K562 (cell line): Measurements from ENCODE around the gene CEP78. TPM values are rescaled to one million over a fixed set of nuclear protein-coding genes. Genes with fewer than 3 reads are reported as not detected.
A peak's percentile ranks its signal among the peaks of the same experiment; 100 is the strongest.

ENCODE experiments used
- ATAC-seq: fragments of 200-7000 bp; cut with Tn5 transposase; 3 replicates; pipeline ENCODE4 v1.9.1; 2020; ENCODE audit warnings: moderate library complexity
- BruUV-seq: library from RNA; stranded (reverse); fragments of 400-500 nt; replicated peaks from 2 replicates; lab custom pipeline; 2021; lab: Mats Ljungman, UMichigan
- CTCF ChIA-PET: fragments of 300-600 bp; formaldehyde crosslinking; extraction: SDS; loops from one replicate; lab custom pipeline; 2021; ENCODE audit warnings: low intra/inter-chr PET ratio; lab: Yijun Ruan, JAX
- POLR2A ChIA-PET: fragments of 300-600, 350-650 bp; sonication (Branson Sonifier 250); formaldehyde crosslinking; extraction: SDS; loops from one replicate; lab custom pipeline; 2021; ENCODE audit warnings: antibody characterized with exemption, inconsistent platforms; lab: Yijun Ruan, JAX
- DNase-seq, 4 experiments: peaks; one replicate each; pipeline versions ENCODE4 v3.0.0 to v3.0.0-alpha.2; 2011 to 2018; ENCODE audit warnings: low spot score in 3 of 4, mixed read lengths in 3 of 4; ENCODE audit errors: extremely low read depth in 1 of 4
- FAIRE-seq: peaks from 2 replicates; lab custom pipeline; 2011; peaks lifted over from hg19 to GRCh38; lab: Jason Lieb, UNC
- H2AFZ ChIP-seq: 2 replicates; pipeline ENCODE4 v1.6.0; 2011; ENCODE audit warnings: low read depth, low read length, control low read depth, inconsistent platforms
- H3K27ac ChIP-seq: fragments of 200-600 bp; 3 replicates; pipeline ENCODE4 v1.8.0; 2011; ENCODE audit warnings: low read depth, mild to moderate bottlenecking, control low read depth, inconsistent platforms, low read length, moderate library complexity, mixed read lengths; ENCODE audit errors: extremely low read depth
- H3K27me3 ChIP-seq, 2 experiments: fragments of 300-600 bp in 1 of 2; 2 replicates in 1 of 2; 3 replicates in 1 of 2; pipeline versions ENCODE4 v1.6.0 to v1.8.0; 2011; ENCODE audit warnings: inconsistent platforms in 2 of 2, low read length in 2 of 2, mild to moderate bottlenecking in 1 of 2, mixed read lengths in 1 of 2, moderate library complexity in 1 of 2; ENCODE audit not compliant: control insufficient read depth in 2 of 2, insufficient read depth in 2 of 2
- H3K36me3 ChIP-seq: fragments of 300-600 bp; 3 replicates; pipeline ENCODE4 v1.8.0; 2011; ENCODE audit warnings: mild to moderate bottlenecking, low read length, inconsistent platforms; ENCODE audit not compliant: control insufficient read depth, insufficient read depth
- H3K4me1 ChIP-seq, 2 experiments: fragments of 200-600 bp in 1 of 2; replicated peaks in 1 of 2; 2 replicates in 1 of 2; 3 replicates in 1 of 2; pipeline versions ENCODE4 v1.5.1 to v1.8.0; 2011; ENCODE audit warnings: inconsistent platforms in 2 of 2, low read length in 2 of 2, mild to moderate bottlenecking in 1 of 2, mixed read lengths in 1 of 2, moderate library complexity in 1 of 2; ENCODE audit not compliant: control insufficient read depth in 2 of 2, insufficient read depth in 2 of 2
- H3K4me2 ChIP-seq: 2 replicates; pipeline ENCODE4 v1.6.1; 2011; ENCODE audit warnings: low read length, control low read depth, inconsistent platforms, mixed read lengths; ENCODE audit not compliant: insufficient read depth
- H3K4me3 ChIP-seq: fragments of 200-600 bp; sonication (generic), shearing (Covaris generic); 2 replicates; pipeline ENCODE4 v1.5.1; 2016; ENCODE audit warnings: control low read depth, inconsistent platforms
- H3K79me2 ChIP-seq: fragments of 200-600 bp; 3 replicates; pipeline ENCODE4 v1.8.0; 2011; ENCODE audit warnings: low read length, inconsistent platforms; ENCODE audit not compliant: control insufficient read depth, insufficient read depth
- H3K9ac ChIP-seq, 2 experiments: 2 replicates each; pipeline versions ENCODE4 v1.6.0 to v1.6.1; 2011; ENCODE audit warnings: low read depth in 2 of 2, low read length in 2 of 2, control low read depth in 1 of 2, inconsistent platforms in 1 of 2, mild to moderate bottlenecking in 1 of 2, mixed read lengths in 1 of 2; ENCODE audit not compliant: insufficient read depth in 1 of 2
- H3K9me1 ChIP-seq: one replicate; pipeline ENCODE4 v1.6.0; 2011; ENCODE audit warnings: inconsistent platforms, mild to moderate bottlenecking, low read length, moderate library complexity; ENCODE audit not compliant: control insufficient read depth, insufficient read depth
- H3K9me3 ChIP-seq: replicated peaks from 2 replicates; pipeline ENCODE4 v1.5.1; 2011; ENCODE audit warnings: low read depth, low read length, inconsistent platforms; ENCODE audit not compliant: control insufficient read depth, insufficient read depth
- H4K20me1 ChIP-seq: replicated peaks from 2 replicates; pipeline ENCODE4 v1.6.1; 2011; ENCODE audit warnings: low read length, inconsistent platforms, mixed read lengths; ENCODE audit not compliant: control insufficient read depth, insufficient read depth
- BRD4 ChIP-seq: fragments of 200-600 bp; sonication (generic); IDR thresholded peaks from 2 replicates; pipeline ENCODE4 v1.6.1; 2017; ENCODE audit warnings: inconsistent platforms
- CHD2 ChIP-seq: IDR thresholded peaks from 2 replicates; pipeline ENCODE4 v1.6.1; 2011; ENCODE audit warnings: low read depth, low read length
- DMBX1 ChIP-seq: fragments of 250-450 bp; sonication (Bioruptor Pico); IDR thresholded peaks from 2 replicates; pipeline ENCODE4 v1.8.0; 2022; ENCODE audit warnings: inconsistent platforms, mild to moderate bottlenecking, moderate library complexity, borderline replicate concordance
- NR4A1 ChIP-seq, 2 experiments: fragments of 250-450 bp in 1 of 2; fragments of 450-650 bp in 1 of 2; sonication (Bioruptor Pico) in 1 of 2; IDR thresholded peaks; 2 replicates each; pipeline versions ENCODE4 v1.4.0 to v1.6.1; 2016 to 2020; ENCODE audit warnings: mild to moderate bottlenecking in 2 of 2, missing compliant biosample characterization in 1 of 2, missing genetic modification characterization in 1 of 2, moderate library complexity in 1 of 2
- PTTG1 ChIP-seq: fragments of 450-650 bp; IDR thresholded peaks from 2 replicates; pipeline ENCODE4 v1.6.1; 2016; ENCODE audit warnings: low read depth, mild to moderate bottlenecking, missing genetic modification characterization, missing compliant biosample characterization
- SREBF2 ChIP-seq: sonication (generic); formaldehyde crosslinking; IDR thresholded peaks from 2 replicates; pipeline ENCODE4 v1.4.0; 2020; ENCODE audit warnings: mild to moderate bottlenecking, missing genetic modification reagents
- ZNF217 ChIP-seq: sonication (generic); formaldehyde crosslinking; IDR thresholded peaks from 2 replicates; pipeline ENCODE4 v1.8.0; 2022; ENCODE audit warnings: mild to moderate bottlenecking, missing genetic modification reagents
- WGBS: fragments of 100-300 bp; shearing (Covaris generic); methylation state at CpG from one replicate; pipeline ENCODE4 v1.1.6; 2016; ENCODE audit warnings: low coverage, mixed read lengths; ENCODE audit not compliant: insufficient coverage; ENCODE audit errors: missing lambda C conversion rate; 5-methylcytosine and 5-hydroxymethylcytosine counted together
- in situ Hi-C: fragments of 300-500 bp; cut with MboI; formaldehyde crosslinking; loops from 4 replicates; pipeline ENCODE4 v1.15.0; 2018; ENCODE audit warnings: inconsistent platforms, mixed read lengths
- intact Hi-C: fragments of 100-400 bp; cut with micrococcal nuclease; formaldehyde crosslinking; loops from 2 replicates; pipeline ENCODE4 v1.14.2; 2022
- polyA plus RNA-seq, 8 experiments: library from polyadenylated mRNA; depleted of rRNA in 4 of 8; stranded (reverse) in 5 of 8; unstranded in 3 of 8; fragments of >200 nt; fragmentation: Nextera tagmentation in 2 of 8; fragmentation: Illumina TruSeq in 1 of 8; extraction: Ambion mirVana in 2 of 8; extraction: Trizol in 1 of 8; gene quantifications; 2 replicates each; pipeline versions ENCODE4 v1.2.1 to v1.2.3, GENCODE V29; 2011 to 2014; ENCODE audit warnings: inconsistent platforms in 1 of 8, missing spikeins in 1 of 8
- total RNA-seq, 7 experiments: library from RNA; depleted of rRNA in 6 of 7; stranded (reverse); fragments of >200 nt in 6 of 7; fragmentation: Illumina TruSeq in 2 of 7; extraction: Trizol in 2 of 7; gene quantifications; 2 replicates each; pipeline versions ENCODE4 v1.2.1 to v1.2.3, GENCODE V29; 2011 to 2021; ENCODE audit warnings: low replicate concordance in 1 of 7
- TF ChIP-seq, protein P1 (sequence below), 2 experiments: fragments of 450-650 bp in 1 of 2; sonication (generic) in 1 of 2; formaldehyde crosslinking in 1 of 2; IDR thresholded peaks; 2 replicates each; pipeline versions ENCODE4 v1.7.1 to v1.9.0; 2016 to 2022; ENCODE audit warnings: inconsistent platforms in 1 of 2, mild to moderate bottlenecking in 1 of 2, missing genetic modification reagents in 1 of 2
- TF ChIP-seq, protein P2 (sequence below): sonication (generic); formaldehyde crosslinking; IDR thresholded peaks from 2 replicates; pipeline ENCODE4 v1.8.0; 2022; ENCODE audit warnings: mild to moderate bottlenecking, missing genetic modification reagents
- TF ChIP-seq, protein P3 (sequence below): fragments of 250-450 bp; sonication (Bioruptor Pico); IDR thresholded peaks from 2 replicates; pipeline ENCODE4 v1.5.0; 2021

The CEP78 gene
- total and polyA plus RNA-seq, 9 of the 15 experiments (the other 6 are each of a cell fraction or from before 2014, with no cell fraction given) = 3.5 to 26.0 (median 21.5) TPM

DNA sequence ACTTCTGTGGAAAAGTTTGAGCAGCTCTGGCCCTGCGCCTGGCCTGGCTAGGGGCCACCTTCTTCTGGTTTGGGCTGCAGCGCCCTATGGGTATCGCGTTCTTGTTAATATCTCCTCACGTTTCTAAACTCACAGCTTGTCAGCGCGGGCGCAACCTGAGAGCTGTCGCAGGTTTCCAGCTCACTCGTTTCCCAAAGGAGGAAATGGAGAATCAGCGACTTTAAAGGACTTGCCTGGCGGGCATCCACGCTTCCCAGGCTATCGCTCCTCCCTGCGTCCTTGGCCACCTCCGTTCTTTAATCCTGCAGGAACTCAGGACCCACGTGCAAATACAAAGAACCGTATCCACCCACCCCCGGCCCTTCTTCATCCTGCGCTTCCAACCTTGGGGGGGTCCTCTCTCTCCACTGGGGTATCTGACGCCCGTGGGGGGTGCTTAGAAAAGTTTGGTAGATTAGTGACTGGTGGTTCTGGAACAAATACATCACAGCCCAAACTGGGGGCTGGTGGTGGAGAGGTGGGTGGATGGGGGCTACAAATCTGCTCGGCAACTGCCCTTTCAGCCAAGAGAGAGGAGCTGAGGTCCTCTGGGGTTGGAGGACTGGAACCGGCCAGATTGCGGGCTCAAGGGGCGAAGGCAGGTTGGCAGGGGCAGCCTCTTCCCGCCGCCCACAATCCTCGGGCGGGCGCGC is 60.5 kb downstream of the CEP78 start:
- Histone ChIP-seq H4K20me1 (peaks cover 11% of the 10 kb centered on the region; the same call in 1 of the 2 replicates), H3K36me3 (peaks cover 15% of the 10 kb centered on the region; the same call in 2 of the 3 replicates), H3K79me2 (peaks cover 36% of the 10 kb centered on the region), H3K4me3 (peak overlapping the region; percentile 73), H3K9ac (peak overlapping the region; percentile 88 to 96; a peak in 3 of 4 replicates), H3K27ac (peak overlapping the region; percentile 80), H3K27me3 (no peaks in the 10 kb centered on the region), H3K4me2 (peak overlapping the region; percentile 92), H2AFZ (peak overlapping the region; percentile 89), H3K4me1 (peaks cover 4 to 15% of the 10 kb centered on the region in 2 experiments; a peak in 4 of 5 replicates), H3K9me1 (no peaks in the 10 kb centered on the region), H3K9me3 (no peaks in the 10 kb centered on the region)
- DNase-seq (no peak), ATAC-seq (no peak), FAIRE-seq (no peak)
- ChIA-PET CTCF (no interaction called here), POLR2A (interaction anchor here (0.7 to 2.8 kb wide), 15 partner anchors 8 to 250 kb away, joined by 3 to 13 read pairs (median 3); no protein-coding TSS in a partner anchor)
- in situ Hi-C loops (no loop called here), intact Hi-C loops (no loop called here)
- 72% methylated on average over 18 of the region's 32 CpGs for WGBS
- TSS peak; percentile 70 for BruUV-seq
- 0 out of 2 replicates have a peak, but pooled peaks have one; percentile 41 for TF ChIP-seq DMBX1 (CRISPR knock-in tag)
- TF ChIP-seq, protein P1, sequence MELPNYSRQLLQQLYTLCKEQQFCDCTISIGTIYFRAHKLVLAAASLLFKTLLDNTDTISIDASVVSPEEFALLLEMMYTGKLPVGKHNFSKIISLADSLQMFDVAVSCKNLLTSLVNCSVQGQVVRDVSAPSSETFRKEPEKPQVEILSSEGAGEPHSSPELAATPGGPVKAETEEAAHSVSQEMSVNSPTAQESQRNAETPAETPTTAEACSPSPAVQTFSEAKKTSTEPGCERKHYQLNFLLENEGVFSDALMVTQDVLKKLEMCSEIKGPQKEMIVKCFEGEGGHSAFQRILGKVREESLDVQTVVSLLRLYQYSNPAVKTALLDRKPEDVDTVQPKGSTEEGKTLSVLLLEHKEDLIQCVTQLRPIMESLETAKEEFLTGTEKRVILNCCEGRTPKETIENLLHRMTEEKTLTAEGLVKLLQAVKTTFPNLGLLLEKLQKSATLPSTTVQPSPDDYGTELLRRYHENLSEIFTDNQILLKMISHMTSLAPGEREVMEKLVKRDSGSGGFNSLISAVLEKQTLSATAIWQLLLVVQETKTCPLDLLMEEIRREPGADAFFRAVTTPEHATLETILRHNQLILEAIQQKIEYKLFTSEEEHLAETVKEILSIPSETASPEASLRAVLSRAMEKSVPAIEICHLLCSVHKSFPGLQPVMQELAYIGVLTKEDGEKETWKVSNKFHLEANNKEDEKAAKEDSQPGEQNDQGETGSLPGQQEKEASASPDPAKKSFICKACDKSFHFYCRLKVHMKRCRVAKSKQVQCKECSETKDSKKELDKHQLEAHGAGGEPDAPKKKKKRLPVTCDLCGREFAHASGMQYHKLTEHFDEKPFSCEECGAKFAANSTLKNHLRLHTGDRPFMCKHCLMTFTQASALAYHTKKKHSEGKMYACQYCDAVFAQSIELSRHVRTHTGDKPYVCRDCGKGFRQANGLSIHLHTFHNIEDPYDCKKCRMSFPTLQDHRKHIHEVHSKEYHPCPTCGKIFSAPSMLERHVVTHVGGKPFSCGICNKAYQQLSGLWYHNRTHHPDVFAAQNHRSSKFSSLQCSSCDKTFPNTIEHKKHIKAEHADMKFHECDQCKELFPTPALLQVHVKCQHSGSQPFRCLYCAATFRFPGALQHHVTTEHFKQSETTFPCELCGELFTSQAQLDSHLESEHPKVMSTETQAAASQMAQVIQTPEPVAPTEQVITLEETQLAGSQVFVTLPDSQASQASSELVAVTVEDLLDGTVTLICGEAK (IDR thresholded peaks at IDR 0.05) = no peak
- TF ChIP-seq, protein P1 (CRISPR knock-in tag; IDR thresholded peaks at IDR 0.05) = no peak
- TF ChIP-seq CHD2 = no peak
- peak; percentile 33; the same call in 1 of the 2 replicates for TF ChIP-seq BRD4
- no peak for TF ChIP-seq PTTG1 (tag)
- TF ChIP-seq NR4A1 (CRISPR knock-in tag; IDR thresholded peaks at IDR 0.05) = no peak
- TF ChIP-seq NR4A1 (tag; IDR thresholded peaks at IDR 0.05) = 0 out of 2 replicates have a peak, but pooled peaks have one; percentile 30
- no peak for TF ChIP-seq ZNF217
- TF ChIP-seq SREBF2 (CRISPR knock-in tag) = no peak
- TF ChIP-seq, protein P2, sequence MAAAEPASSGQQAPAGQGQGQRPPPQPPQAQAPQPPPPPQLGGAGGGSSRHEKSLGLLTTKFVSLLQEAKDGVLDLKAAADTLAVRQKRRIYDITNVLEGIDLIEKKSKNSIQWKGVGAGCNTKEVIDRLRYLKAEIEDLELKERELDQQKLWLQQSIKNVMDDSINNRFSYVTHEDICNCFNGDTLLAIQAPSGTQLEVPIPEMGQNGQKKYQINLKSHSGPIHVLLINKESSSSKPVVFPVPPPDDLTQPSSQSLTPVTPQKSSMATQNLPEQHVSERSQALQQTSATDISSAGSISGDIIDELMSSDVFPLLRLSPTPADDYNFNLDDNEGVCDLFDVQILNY = no peak
- TF ChIP-seq, protein P3, sequence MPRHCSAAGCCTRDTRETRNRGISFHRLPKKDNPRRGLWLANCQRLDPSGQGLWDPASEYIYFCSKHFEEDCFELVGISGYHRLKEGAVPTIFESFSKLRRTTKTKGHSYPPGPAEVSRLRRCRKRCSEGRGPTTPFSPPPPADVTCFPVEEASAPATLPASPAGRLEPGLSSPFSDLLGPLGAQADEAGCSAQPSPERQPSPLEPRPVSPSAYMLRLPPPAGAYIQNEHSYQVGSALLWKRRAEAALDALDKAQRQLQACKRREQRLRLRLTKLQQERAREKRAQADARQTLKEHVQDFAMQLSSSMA = no peak
